Measurements from ENCODE around the gene ELL.

DNA sequence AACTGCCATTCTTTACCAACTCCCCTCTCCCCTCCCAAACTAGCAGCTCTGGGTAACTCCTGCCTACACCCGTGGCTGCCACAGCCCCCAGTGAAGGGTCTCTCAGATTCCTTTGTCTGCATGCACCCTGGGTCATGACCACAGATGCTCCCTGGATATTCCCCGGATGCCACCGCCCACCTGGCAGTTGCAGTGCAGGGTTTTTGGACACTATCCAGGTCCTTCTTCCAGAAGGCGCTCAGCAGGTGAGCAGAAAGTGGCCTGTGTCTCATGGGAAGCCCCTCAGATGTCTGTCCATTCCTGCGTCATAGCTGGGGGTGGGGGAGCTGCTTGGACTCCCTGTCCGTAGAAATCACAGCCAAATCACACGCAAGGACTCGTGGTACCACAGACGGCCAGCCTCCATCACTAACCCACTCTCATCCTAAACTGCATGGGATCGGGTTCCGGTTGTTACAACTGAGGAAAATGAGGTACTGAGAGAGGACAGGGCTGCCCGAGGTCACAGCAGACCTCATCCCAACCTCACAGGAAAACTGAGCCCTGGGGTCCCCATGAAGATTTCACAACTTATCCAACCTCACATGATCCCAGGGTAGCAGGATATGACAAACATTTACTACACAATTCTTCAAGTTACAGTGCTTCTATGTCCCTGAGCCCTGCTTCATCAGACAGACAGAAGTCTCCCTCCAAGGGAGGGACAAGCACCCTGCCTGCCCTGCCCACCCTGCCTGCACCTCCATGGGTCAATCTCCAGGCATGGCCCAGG is 38.6 kb downstream of the ELL start:
- no peak for TF ChIP-seq POLR2AphosphoS5 (IDR thresholded peaks at IDR 0.05)
- TF ChIP-seq, protein P1, sequence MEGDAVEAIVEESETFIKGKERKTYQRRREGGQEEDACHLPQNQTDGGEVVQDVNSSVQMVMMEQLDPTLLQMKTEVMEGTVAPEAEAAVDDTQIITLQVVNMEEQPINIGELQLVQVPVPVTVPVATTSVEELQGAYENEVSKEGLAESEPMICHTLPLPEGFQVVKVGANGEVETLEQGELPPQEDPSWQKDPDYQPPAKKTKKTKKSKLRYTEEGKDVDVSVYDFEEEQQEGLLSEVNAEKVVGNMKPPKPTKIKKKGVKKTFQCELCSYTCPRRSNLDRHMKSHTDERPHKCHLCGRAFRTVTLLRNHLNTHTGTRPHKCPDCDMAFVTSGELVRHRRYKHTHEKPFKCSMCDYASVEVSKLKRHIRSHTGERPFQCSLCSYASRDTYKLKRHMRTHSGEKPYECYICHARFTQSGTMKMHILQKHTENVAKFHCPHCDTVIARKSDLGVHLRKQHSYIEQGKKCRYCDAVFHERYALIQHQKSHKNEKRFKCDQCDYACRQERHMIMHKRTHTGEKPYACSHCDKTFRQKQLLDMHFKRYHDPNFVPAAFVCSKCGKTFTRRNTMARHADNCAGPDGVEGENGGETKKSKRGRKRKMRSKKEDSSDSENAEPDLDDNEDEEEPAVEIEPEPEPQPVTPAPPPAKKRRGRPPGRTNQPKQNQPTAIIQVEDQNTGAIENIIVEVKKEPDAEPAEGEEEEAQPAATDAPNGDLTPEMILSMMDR (IDR thresholded peaks at IDR 0.05; ENCODE audit: poor library complexity, severe bottlenecking): no peak
- TF ChIP-seq, protein P2, sequence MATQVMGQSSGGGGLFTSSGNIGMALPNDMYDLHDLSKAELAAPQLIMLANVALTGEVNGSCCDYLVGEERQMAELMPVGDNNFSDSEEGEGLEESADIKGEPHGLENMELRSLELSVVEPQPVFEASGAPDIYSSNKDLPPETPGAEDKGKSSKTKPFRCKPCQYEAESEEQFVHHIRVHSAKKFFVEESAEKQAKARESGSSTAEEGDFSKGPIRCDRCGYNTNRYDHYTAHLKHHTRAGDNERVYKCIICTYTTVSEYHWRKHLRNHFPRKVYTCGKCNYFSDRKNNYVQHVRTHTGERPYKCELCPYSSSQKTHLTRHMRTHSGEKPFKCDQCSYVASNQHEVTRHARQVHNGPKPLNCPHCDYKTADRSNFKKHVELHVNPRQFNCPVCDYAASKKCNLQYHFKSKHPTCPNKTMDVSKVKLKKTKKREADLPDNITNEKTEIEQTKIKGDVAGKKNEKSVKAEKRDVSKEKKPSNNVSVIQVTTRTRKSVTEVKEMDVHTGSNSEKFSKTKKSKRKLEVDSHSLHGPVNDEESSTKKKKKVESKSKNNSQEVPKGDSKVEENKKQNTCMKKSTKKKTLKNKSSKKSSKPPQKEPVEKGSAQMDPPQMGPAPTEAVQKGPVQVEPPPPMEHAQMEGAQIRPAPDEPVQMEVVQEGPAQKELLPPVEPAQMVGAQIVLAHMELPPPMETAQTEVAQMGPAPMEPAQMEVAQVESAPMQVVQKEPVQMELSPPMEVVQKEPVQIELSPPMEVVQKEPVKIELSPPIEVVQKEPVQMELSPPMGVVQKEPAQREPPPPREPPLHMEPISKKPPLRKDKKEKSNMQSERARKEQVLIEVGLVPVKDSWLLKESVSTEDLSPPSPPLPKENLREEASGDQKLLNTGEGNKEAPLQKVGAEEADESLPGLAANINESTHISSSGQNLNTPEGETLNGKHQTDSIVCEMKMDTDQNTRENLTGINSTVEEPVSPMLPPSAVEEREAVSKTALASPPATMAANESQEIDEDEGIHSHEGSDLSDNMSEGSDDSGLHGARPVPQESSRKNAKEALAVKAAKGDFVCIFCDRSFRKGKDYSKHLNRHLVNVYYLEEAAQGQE (IDR thresholded peaks at IDR 0.05; ENCODE audit: borderline replicate concordance): no peak
- no peak for TF ChIP-seq EZH2 (IDR thresholded peaks at IDR 0.05; ENCODE audit: borderline replicate concordance, insufficient read depth, low read length, poor library complexity, severe bottlenecking)
- TF ChIP-seq SMC3 (conservative IDR thresholded peaks at IDR 0.05; ENCODE audit: poor library complexity): no peak
- TF ChIP-seq RAD21 (conservative IDR thresholded peaks at IDR 0.05): no peak
